Measurements from ENCODE around the gene GRIK4. TPM values are rescaled to one million over a fixed set of nuclear protein-coding genes. Genes with fewer than 3 reads are reported as not detected.

The GRIK4 gene
- total RNA-seq, 1 experiment from 2014 or later = not detected

GRCh38 chr11:120766318-120766717, 254.8 kb downstream of the GRIK4 start:
- ChIA-PET POLR2A (no interaction called here), CTCF (interaction anchor here (0.7 kb wide), 1 partner anchor 19 kb away, joined by 3 read pairs; no protein-coding TSS in a partner anchor)
- no TSS peak for BruUV-seq (replicated peaks)
- TF ChIP-seq CTCF (IDR thresholded peaks at IDR 0.05; ENCODE audit: unreplicated experiment) = no peak
- DNase-seq (ENCODE audit: unreplicated experiment) = no peak
- H3K4me3 Mint-ChIP-seq (ENCODE audit: unreplicated experiment) = no peak overlapping the region
- no peaks in the 10 kb centered on the region for H3K4me1 Mint-ChIP-seq (ENCODE audit: insufficient read depth, unreplicated experiment)
- H3K9me3 Mint-ChIP-seq (ENCODE audit: unreplicated experiment) = no peaks in the 10 kb centered on the region
- peaks cover 43% of the 10 kb centered on the region for H3K27me3 Mint-ChIP-seq (ENCODE audit: insufficient read depth, unreplicated experiment)
- H3K36me3 Mint-ChIP-seq (ENCODE audit: insufficient read depth, unreplicated experiment) = no peaks in the 10 kb centered on the region
- intact Hi-C loops (cut with micrococcal nuclease) = no loop called here
- no peak overlapping the region for H3K27ac Mint-ChIP-seq (ENCODE audit: low read depth, unreplicated experiment)

- H3K4me1 Mint-ChIP-seq (ENCODE audit: insufficient read depth, unreplicated experiment) = no peaks in the 10 kb centered on the region
- no peaks in the 10 kb centered on the region for H3K9me3 Mint-ChIP-seq (ENCODE audit: unreplicated experiment)
- ChIA-PET POLR2A (no interaction called here), CTCF (interaction anchor here (1.2 kb wide), 1 partner anchor 90 kb away, joined by 3 read pairs; no protein-coding TSS in a partner anchor)
- H3K27ac Mint-ChIP-seq (ENCODE audit: low read depth, unreplicated experiment) = no peak overlapping the region
- H3K4me3 Mint-ChIP-seq (ENCODE audit: unreplicated experiment) = no peak overlapping the region
- DNase-seq (ENCODE audit: unreplicated experiment) = no peak
- no TSS peak for BruUV-seq (replicated peaks)
- no peaks in the 10 kb centered on the region for H3K36me3 Mint-ChIP-seq (ENCODE audit: insufficient read depth, unreplicated experiment)
- no peak for TF ChIP-seq CTCF (IDR thresholded peaks at IDR 0.05; ENCODE audit: unreplicated experiment)
- peaks cover 17% of the 10 kb centered on the region for H3K27me3 Mint-ChIP-seq (ENCODE audit: insufficient read depth, unreplicated experiment)
- intact Hi-C loops (cut with micrococcal nuclease) = no loop called here
Observed at GRCh38 chr11:120768949-120769348, 257.4 kb downstream of the GRIK4 start.

GRCh38 chr11:120769906-120770305, 258.4 kb downstream of the GRIK4 start:
- no peak for DNase-seq (ENCODE audit: unreplicated experiment)
- ChIA-PET CTCF (interaction anchor here (1.1 kb wide), 1 partner anchor 32 kb away, joined by 4 read pairs; no protein-coding TSS in a partner anchor), POLR2A (no interaction called here)
- H3K4me1 Mint-ChIP-seq (ENCODE audit: insufficient read depth, unreplicated experiment) = no peaks in the 10 kb centered on the region
- intact Hi-C loops (cut with micrococcal nuclease) = no loop called here
- peaks cover 7% of the 10 kb centered on the region for H3K27me3 Mint-ChIP-seq (ENCODE audit: insufficient read depth, unreplicated experiment)
- no TSS peak for BruUV-seq (replicated peaks)
- H3K9me3 Mint-ChIP-seq (ENCODE audit: unreplicated experiment) = no peaks in the 10 kb centered on the region
- no peak overlapping the region for H3K4me3 Mint-ChIP-seq (ENCODE audit: unreplicated experiment)
- no peak for TF ChIP-seq CTCF (IDR thresholded peaks at IDR 0.05; ENCODE audit: unreplicated experiment)
- no peak overlapping the region for H3K27ac Mint-ChIP-seq (ENCODE audit: low read depth, unreplicated experiment)
- no peaks in the 10 kb centered on the region for H3K36me3 Mint-ChIP-seq (ENCODE audit: insufficient read depth, unreplicated experiment)

- Mint-ChIP-seq H3K4me3 (ENCODE audit: unreplicated experiment) (no peak overlapping the region), H3K27ac (ENCODE audit: low read depth, unreplicated experiment) (no peak overlapping the region), H3K27me3 (ENCODE audit: insufficient read depth, unreplicated experiment) (peaks cover under 1% of the 10 kb centered on the region), H3K4me1 (ENCODE audit: insufficient read depth, unreplicated experiment) (no peaks in the 10 kb centered on the region), H3K36me3 (ENCODE audit: insufficient read depth, unreplicated experiment) (no peaks in the 10 kb centered on the region), H3K9me3 (ENCODE audit: unreplicated experiment) (no peaks in the 10 kb centered on the region)
- ChIA-PET POLR2A (no interaction called here), CTCF (no interaction called here)
- no TSS peak for BruUV-seq (replicated peaks)
- no peak for DNase-seq (ENCODE audit: unreplicated experiment)
- intact Hi-C loops (cut with micrococcal nuclease) = no loop called here
- no peak for TF ChIP-seq CTCF (IDR thresholded peaks at IDR 0.05; ENCODE audit: unreplicated experiment)
Observed at GRCh38 chr11:120771551-120772060, 260.1 kb downstream of the GRIK4 start.

Data from MCF 10A (cell line).